Stimulated activated CD8-positive, alpha-beta memory T cell treated with anti-CD3 and anti-CD28 coated beads, Interleukin-7, amount 100 ng/mL, for 48 hours (primary cell): ENCODE results near the gene HACL1.
"Not testable (repeated sequence)": the region's sequence is repeated elsewhere in the genome, so short reads cannot be mapped to it uniquely, and the experiment has no call there.

ENCODE experiments used
- DNase-seq, 2 donors: peaks; one replicate each; pipeline ENCODE4 v3.0.0-alpha.2; 2020; ENCODE audit warnings: low read depth in 1 of 2; ENCODE audit errors: extremely low read depth in 1 of 2

HACL1 gene

DNA sequence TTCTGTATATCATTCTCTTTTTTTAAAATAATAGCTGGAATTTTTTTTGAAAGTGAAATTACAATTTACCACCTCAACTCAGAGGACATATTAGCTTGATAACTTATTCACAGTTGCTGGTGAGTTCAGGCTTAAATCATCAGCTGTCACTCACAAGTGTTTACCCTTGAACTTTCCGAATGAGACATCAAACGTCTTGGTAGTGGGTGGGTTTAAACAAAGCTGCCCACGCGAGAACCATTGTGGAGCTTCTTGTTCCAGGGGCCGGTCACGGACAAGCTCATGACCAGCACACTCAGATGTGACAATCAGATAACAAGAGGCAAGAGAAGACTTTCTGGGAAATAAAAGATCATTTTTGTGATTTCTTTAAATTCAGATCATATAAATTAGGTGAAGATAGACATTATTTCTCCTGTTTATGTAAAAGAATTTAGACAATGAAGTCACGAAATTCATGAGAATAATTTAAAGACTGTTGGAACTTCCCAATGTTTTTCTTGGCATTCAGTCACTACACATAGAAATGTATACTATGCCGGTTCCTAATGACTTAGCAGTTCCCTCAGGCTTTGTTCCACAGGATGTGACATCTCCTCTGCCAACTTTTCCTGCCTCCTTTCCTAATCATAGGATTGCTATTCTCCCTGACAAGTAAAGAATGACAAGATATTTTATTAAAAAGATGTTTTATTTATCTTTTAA, 29.4 kb upstream of the HACL1 start:
- DNase-seq = no peak

DNA sequence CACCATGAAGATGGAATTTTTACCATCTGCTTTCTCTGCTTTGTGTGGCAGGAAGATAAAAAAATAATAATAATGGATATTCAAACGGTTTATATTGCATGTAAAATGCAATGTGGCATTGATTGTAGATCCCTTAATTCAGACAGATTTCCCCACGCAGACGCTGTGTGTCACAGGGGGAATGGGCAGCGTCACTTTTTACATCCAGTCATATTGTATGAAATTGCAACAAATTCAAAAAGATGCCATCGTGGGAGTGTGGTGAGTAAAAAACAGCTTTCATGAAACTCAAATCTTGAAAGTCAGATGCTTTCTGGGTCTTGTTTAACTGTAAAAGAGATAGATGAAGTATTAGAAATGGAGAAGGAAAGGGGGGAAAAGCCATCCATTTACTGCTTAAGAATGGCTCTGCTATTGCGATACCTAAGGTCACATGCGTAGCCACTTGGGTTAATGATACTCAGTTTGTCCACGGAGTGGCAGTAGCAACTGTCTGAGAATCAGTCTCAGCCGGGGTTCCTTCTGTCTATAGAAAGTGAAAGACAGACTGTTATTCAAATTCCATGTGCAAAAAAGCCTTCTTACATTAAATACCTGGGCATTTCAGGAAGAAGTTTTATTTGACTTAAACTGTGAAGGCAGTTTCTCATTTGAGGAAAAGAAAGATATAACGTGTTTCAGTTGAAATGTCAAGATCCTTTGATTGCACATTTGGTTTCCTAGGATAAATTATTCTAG, 28.7 kb upstream of the HACL1 start:
- no peak for DNase-seq

DNA sequence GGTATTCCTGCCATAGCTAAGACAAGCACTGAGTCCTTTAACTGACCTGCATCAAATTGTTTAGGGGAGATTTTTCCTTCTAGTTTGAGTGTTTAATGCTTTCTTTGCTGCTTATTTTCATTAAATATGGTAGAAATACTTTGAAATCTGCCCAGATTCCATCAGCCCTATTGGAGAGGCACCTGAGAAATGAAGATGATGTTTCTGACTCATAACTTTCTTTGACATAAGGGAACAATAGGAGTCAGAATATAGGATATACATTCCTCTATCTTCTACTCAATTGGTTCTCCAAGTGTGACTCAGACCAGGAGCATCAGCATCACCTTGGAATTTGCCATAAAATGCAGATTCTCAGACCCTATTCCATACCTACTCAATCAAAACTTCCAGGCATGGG, 27.6 kb upstream of the HACL1 start:
- DNase-seq = no peak

DNA sequence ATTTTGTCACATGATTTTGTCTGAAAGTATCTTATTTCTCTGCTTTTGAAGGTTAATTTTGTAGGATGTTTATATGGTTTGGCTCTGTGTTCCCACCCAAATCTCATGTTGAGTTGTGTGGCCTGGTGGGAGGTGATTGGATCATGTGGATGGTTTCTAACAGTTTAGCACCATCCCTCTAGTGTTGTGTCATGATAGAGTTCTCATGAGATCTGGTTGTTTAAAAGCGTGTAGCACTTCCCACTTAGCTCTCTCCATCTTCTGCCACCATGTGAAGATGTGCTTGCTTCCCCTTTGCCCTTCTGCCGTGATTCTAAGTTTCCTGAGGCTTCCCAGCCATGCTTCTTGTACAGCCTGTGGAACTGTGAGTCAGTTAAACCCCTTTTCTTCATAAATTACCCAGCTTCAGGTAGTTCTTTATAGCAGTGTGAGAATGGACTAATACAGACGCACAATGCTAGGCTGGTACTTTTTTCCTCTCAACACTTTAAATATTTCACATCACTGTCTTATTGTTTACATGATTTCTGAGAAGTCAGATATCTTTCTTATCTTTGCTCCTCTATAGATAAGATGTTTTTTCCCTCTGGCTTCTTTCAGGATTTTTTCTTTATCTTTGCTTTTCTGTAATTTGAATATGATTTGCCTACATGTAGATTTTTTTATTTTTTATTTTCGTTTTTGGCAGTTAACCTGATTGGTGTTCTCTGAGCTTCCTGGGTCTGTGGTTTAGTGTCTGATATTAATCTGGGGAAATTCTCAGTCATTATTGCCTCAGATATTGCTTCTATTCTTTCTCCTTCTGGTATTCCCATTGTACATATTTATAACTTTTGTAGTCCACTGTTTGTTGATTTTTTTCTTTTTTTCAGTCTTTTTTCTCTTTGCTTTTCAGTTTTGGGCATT, 22.4 kb upstream of the HACL1 start:
- no peak for DNase-seq

DNA sequence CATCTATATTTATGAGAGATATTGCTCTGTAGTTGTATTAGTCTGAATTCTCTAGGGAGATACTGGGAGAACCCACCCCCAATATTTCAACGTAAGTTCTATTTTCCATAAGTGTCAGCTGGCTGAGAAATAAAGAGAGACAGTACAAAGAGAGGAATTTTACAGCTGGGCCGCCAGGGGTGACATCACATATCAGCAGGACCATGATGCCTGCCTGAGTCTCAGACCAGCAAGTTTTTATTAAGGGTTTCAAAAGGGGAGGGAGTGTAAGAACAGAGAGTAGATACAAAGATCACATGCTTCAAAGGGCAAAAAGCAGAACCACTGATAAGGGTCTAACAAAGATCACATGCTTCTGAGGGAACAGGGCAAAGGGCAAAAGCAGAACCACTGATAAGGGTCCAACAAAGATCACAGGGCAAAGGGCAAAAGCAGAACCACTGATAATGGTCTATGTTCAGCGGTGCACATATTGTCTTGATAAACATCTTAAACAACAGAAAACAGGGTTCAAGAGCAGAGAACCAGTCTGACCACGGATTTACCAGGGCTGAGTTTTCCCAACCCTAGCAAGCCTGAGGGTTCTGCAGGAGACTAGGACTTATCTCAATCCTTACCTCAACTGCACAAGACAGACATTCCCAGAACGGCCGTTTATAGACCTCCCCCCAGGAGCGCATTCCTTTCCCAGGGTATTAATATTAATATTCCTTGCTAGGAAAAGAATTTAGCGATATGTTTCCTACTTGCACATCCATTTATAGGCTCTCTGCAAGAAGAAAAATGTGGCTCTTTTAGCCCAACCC, 18.5 kb upstream of the HACL1 start:
- not testable (repeated sequence) for DNase-seq

DNA sequence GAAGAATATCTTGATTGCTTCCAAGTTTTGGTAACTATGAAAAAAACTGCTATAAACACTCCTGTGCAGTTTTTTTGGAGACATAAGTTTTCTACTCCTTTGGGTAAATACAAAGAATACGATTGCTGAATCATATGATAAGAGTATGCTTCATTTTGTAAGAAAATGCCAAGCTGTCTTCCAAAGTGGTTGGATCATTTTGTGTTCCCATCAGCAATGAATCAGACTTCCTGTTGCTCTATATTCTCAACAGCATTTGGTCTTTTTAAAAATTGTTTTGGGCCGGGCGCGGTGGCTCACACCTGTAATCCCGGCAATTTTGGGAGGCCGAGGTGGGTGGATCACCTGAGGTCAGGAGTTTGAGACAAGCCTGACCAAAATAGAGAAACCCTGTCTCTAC, 14.7 kb upstream of the HACL1 start:
- no peak for DNase-seq

DNA sequence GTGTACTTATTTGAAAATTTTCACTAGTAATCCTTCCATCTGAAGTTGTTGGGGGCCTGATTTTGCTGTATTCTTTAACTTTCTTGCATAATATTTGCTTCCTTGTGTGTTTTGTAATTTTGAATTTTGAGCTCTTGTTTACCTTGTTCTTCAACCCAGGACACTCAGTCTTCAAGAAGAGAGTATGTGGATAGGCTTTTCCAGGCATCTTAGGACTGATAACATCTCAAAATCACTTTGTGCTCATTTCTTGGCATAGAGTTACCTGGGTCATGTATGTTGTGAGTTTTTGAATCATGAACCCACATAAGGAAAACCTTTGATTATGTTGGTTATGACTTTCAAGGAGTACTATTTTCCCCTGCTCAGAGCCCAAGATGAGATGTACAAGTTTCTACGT, 13.6 kb upstream of the HACL1 start:
- DNase-seq = no peak

DNA sequence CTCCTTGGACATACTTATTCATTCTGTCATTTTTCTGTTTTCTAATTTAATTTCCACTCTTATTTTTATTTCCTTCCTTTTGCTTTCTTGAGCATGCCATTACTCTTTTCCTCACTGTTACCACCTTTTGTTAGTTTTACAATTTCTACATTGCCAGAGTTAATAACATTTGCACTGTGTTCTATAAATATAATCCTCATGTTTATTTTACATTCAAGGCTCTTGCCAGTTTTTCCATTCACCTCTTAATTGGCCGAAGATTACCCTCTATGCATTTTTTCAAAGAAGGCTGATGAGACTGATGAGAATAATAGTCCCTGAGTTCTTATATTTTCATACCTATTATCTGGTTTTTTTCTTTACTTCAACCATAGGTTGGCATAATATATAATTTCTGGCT, 10.6 kb upstream of the HACL1 start:
- DNase-seq = no peak

DNA sequence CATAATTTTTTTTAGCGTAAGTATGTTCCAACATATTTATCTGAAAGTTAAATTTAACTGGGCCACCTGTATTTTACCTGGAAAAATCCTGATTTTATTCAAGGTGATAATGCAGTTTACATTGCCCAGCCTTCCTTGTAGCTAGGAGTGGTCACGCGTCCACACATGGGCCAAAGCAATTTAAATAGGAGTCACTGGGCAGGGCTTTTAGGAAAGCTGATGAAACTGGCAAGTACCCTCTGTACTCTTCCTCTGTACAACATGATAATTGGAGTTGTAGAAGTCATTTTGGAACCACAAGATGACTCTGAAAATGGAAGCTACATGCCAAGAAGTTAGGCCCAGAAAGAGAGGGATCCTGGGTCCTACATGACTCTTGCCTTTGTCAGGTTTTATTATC, 9.6 kb upstream of the HACL1 start:
- no peak for DNase-seq

DNA sequence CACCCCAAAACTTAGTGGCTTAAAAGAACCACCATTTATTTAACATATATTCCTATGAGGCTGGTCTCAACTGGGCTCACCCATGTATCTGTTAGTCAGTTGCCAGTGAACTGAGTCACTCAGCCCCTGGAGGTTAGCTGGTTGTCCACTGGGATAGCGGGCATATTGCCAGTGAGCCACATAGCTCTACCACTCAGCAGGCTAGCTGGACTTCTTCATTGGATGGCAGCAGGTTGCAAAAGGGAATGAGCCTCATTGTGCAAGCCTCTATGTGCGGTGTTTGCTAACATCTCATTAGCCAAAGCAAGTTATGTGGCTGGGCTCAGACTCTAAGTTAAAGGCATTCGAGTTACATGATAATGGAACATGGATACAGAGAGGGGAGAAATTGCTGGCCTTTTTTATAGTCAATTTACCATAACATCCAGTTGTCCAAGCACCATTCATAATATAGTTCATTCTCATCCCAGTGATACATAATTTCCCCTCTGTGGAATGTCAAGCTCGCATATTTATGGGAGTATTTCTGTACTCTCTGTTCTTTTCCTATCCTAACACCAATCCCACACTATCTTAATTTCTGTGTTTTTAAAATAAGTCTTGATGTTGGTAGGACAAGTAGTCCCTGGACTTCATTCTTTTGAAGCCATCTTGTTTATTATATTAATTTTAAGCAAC, 8.9 kb upstream of the HACL1 start:
- no peak for DNase-seq

DNA sequence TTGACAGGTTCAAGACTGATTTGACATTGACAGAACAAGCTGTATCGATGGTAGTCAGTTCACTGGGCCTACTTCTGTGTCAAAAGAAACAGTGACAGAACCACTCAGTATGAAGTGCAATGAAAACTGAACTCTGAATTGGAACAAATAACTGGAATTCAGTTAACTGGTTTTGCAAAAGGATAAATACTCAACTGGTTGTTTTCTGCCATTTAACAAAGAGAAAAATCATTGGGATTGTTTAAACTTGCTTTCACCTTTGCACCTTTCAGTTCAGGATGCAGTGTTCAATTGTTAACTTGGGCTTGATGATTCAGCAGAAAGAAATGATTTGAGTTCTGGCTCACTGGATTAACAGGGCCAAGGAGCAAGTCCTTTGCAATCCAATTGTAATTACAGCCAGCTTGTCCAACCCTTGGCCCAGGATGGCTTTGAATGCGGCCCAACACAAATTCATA, 5.1 kb upstream of the HACL1 start:
- DNase-seq = no peak

DNA sequence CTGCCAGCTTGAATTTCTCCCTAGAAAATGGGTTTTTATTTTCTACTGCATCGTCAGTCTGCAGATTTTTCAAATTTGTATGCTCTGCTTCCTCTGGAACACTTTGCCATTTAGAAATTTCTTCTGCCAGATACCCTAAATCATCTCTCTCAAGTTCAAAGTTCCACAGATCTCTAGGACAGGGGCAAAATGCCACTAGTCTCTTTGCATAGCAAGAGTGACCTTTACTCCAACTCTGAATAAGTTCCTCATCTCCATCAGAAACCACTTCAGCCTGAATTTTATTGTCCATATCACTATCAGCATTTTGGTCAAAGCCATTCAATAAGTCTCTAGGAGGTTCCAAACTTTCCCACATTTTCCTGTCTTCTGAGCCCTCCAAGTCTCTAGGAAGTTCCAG, 3.2 kb upstream of the HACL1 start:
- DNase-seq = not testable (repeated sequence)

DNA sequence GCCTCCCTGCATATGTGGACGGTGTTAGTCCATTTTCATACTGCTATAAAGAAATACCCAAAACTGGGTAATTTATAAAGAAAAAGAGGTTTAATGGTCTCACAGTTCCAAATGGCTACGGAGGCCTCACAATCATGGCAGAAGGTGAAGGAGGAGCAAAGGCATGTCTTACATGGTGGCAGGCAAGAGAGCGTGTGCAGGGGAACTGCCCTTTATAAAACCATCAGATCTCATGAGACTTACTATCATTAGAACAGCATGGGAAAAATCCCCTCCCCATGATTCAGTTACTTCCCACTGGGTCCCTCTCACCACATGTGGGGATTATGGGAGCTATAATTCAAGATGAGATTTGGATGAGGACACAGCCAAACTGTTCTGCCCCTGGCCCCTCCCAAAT, 1.4 kb upstream of the HACL1 start:
- not testable (repeated sequence) for DNase-seq

DNA sequence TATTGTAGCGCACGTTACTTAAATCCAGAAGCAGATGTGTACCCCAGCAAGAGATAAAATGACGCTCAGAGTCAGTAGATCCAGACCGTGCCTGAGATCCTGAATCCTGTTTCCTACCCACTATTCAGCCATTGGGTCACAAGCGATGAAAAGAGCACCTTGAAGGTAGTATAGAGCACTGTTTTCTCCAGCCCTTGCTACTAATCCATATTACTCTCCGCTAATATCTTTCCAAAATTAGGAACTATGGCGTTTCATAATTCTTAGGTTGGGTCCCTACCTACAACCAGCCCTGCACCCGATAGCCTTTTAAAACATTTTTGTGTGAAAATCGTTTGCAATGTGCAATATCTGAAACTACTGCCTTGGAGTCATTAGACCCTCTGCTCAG, 772 bp upstream of the HACL1 start:
- DNase-seq = no peak

DNA sequence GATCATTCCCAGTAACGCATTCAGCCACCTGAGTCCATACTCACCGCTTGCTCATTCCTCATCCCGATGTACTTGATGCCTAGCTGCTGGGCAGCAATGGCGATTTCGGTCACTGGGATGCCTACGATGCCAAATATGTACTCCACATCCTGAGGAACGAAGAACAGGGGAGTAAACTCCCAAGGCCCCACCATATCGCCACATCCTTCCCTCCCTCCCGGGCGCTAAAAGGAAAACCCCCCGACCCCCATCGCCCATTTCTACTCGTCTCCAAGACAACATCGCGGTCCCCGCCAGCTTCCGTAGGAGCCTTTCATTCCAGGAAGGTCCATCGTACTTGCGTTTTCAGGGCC, 347 bp downstream of the HACL1 start:
- peak in 1 of 2 donors; percentile 5 for DNase-seq

DNA sequence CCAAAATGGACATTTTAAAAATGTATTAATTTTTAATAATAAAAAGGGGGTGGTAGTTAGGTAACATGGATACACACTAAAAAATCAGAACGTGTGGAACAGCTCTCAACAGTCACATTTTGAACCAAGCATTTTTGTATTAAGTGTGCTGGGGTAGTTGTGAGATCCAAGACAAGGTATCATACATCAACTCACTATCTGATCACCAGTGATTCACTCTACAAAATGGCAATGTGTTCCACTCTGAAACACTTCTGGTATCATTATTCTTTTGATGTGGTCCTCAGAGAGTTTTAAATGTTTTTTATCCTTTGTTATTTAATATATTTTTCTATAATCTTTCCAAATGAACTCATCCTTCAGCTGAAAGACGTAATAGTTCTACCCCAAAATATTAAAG, 5.4 kb downstream of the HACL1 start:
- no peak for DNase-seq

DNA sequence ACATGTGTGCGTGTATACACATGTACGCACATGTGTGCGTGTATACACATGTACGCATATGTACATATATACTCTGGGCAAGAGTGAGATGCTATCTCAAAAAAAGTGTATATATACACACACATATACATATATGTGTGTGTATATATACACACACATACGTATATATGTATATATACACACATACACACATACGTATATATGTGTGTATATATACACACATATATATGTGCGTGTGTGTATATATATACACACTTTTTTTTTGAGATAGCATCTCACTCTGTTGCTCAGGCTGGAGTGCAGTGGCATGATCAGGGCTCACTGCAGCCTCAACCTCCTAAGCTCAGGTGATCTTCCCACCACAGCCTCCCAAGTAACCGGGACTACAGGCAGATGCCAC, 8.4 kb downstream of the HACL1 start:
- DNase-seq = no peak

DNA sequence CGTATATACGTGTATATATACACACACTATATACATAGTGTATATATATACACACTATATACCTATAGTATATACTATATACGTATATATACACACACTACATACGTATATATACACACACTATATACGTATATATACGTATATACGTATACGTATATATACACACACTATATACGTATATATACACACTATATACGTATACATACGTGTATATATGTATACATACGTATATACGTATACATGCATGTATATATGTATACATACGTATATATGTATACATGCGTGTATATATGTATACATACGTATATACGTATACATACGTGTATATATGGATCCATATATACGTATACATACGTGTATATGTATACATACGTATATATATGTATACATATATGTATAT, 9.4 kb downstream of the HACL1 start:
- no peak for DNase-seq

DNA sequence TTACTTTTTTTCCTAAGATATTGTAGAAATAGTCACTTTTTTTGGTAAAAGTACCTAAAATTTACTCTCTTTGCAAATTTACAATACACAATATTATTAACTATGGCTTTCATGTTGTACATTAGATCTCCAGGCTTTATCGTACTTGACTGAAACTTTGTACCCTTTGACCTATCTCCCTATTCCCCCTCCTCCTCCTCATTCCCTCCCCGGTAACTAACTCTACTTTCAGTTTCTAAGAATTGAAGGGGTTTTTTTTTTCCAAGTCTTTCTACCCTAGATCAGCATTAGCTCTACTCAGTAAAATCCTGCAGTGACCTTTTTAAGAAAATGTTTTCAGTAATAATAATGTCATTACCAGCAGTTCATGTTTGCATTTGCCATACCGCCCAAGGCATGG, 10.1 kb downstream of the HACL1 start:
- DNase-seq = no peak

DNA sequence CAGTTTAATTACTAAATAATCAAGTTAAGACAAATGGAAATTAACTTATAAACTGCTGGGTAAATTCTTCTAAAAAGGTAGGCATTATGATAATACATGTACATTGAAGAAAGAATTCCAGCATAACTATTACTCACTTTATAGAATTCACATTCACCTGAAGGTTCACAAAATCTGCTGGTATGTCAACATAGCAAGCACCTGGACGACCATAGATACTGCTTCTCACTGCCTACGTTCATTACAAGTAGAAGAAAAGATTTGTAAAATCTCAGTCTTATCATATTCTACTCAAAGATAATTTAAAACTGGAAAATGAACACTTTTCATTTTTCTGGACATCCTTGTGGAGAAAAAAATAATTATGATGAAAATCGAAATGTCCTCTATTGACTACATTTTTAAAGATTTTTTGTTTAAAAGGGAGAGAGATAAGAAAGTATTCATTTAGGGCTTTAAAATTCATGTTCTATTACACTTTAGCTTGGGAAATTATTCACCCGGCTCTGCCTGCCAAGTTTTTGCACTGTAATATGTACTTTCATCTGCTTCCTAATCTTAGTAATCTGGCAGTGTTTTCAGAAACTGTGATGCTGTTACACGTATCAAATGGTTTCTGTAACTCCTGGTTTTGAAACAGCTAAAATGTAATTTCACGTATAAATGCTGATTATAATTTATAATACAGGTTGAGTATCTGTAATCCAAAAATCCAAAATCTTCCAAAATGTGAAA, 16.1 kb downstream of the HACL1 start:
- DNase-seq = no peak
